GM23338 (cell line): ENCODE results near the gene HPGD. TPM values are rescaled to one million over a fixed set of nuclear protein-coding genes. Genes with fewer than 3 reads are reported as not detected.

Experiments used
- EZH2phosphoT487 ChIP-seq: fragments of 200-600 bp; sonication (generic); IDR thresholded peaks from one replicate; pipeline ENCODE4 v1.8.1; 2018; ENCODE audit warnings: antibody characterized with exemption; ENCODE audit not compliant: unreplicated experiment
- JUNB ChIP-seq: IDR thresholded peaks from one replicate; pipeline ENCODE4 v1.6.1; 2016; ENCODE audit warnings: antibody characterized with exemption; ENCODE audit not compliant: unreplicated experiment
- NANOG ChIP-seq: IDR thresholded peaks from 2 replicates; pipeline ENCODE4 v1.6.1; 2016; ENCODE audit warnings: antibody characterized with exemption, borderline replicate concordance
- POLR2AphosphoS5 ChIP-seq: IDR thresholded peaks from 2 replicates; pipeline ENCODE4 v1.6.1; 2016; ENCODE audit warnings: antibody characterized with exemption, low read depth
- STAT1 ChIP-seq: IDR thresholded peaks from one replicate; pipeline ENCODE4 v1.6.1; 2016; ENCODE audit warnings: antibody characterized with exemption; ENCODE audit not compliant: unreplicated experiment
- ZNF114 ChIP-seq: fragments of 250-450 bp; sonication (Bioruptor Pico); IDR thresholded peaks from 2 replicates; pipeline ENCODE4 v1.5.0; 2020; ENCODE audit warnings: mild to moderate bottlenecking, moderate library complexity
- ZNF331 ChIP-seq: fragments of 250-450 bp; sonication (Bioruptor Pico); IDR thresholded peaks from 2 replicates; pipeline ENCODE4 v1.5.0; 2020; ENCODE audit warnings: low read depth, mild to moderate bottlenecking, moderate library complexity
- polyA plus RNA-seq: library from polyadenylated mRNA; unstranded; fragments of >200 nt; fragmentation: Nextera tagmentation; extraction: Ambion mirVana; gene quantifications from 2 replicates; pipeline ENCODE4 v1.2.1, GENCODE V29; 2016
- total RNA-seq: library from RNA; depleted of rRNA; stranded (reverse); fragments of >200 nt; shearing (Covaris generic); gene quantifications from 2 replicates; pipeline ENCODE4 v1.2.3, GENCODE V29; 2014
- TF ChIP-seq, protein P1 (sequence below): fragments of 250-450 bp; sonication (Bioruptor Pico); IDR thresholded peaks from 2 replicates; pipeline ENCODE4 v1.5.0; 2020; ENCODE audit warnings: mild to moderate bottlenecking, moderate library complexity
- TF ChIP-seq, protein P2 (sequence below): IDR thresholded peaks from 2 replicates; pipeline ENCODE4 v1.6.1; 2016; ENCODE audit warnings: antibody characterized with exemption
- TF ChIP-seq, protein P3 (sequence below), 2 experiments: fragments of 200-600 bp in 1 of 2; sonication (generic) in 1 of 2; conservative IDR thresholded peaks; 2 replicates each; pipeline versions ENCODE4 v1.5.1 to v1.6.1; 2016 to 2017; ENCODE audit warnings: antibody characterized with exemption in 2 of 2, low read depth in 2 of 2, mild to moderate bottlenecking in 2 of 2, moderate library complexity in 1 of 2

Gene HPGD
- total and polyA plus RNA-seq, 2 experiments from 2014 or later = 5.6 to 9.1 TPM

DNA sequence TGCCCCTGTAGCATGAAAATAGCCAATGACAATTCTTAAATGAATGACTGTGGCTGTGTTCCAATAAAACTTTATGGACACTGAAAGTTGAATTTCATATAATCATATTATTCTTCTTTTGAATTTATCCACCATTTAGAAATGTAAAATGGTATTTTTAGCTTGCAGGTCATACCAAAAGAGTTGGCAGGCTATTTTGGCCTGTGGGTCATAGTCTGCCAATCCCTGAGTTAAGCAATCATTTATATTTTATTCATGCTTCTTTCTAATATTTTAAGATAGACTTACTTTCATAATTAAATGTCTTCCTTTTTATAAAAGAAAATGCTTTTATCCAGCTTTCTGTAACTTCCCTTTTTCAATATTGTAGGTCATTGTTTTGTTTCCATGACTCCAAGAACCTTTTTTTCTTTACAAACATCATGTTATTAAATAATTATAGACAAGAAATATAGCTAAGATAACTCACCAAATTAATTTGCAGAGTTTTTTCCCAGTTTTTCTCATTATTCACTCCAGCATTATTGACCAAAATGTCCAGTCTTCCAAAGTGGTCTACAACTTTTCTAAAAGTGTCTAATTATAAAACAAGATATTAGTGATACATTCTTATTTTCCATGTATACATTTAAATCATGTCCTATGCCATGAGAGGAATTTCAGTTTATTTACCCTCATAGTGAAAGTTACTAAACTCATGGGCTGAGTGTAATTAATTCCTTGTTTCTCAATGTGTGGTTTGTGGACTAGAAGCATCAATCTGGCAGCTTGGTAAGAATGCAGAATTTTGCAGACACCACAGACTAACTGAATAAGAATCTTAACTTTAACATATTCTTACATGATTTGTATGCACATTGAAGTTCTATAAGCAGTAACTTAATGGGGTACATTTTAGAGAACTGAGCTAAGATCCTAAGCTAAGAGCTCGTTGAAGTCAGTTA lies 4.5 kb downstream of the HPGD start (continued):
- TF ChIP-seq, protein P1, sequence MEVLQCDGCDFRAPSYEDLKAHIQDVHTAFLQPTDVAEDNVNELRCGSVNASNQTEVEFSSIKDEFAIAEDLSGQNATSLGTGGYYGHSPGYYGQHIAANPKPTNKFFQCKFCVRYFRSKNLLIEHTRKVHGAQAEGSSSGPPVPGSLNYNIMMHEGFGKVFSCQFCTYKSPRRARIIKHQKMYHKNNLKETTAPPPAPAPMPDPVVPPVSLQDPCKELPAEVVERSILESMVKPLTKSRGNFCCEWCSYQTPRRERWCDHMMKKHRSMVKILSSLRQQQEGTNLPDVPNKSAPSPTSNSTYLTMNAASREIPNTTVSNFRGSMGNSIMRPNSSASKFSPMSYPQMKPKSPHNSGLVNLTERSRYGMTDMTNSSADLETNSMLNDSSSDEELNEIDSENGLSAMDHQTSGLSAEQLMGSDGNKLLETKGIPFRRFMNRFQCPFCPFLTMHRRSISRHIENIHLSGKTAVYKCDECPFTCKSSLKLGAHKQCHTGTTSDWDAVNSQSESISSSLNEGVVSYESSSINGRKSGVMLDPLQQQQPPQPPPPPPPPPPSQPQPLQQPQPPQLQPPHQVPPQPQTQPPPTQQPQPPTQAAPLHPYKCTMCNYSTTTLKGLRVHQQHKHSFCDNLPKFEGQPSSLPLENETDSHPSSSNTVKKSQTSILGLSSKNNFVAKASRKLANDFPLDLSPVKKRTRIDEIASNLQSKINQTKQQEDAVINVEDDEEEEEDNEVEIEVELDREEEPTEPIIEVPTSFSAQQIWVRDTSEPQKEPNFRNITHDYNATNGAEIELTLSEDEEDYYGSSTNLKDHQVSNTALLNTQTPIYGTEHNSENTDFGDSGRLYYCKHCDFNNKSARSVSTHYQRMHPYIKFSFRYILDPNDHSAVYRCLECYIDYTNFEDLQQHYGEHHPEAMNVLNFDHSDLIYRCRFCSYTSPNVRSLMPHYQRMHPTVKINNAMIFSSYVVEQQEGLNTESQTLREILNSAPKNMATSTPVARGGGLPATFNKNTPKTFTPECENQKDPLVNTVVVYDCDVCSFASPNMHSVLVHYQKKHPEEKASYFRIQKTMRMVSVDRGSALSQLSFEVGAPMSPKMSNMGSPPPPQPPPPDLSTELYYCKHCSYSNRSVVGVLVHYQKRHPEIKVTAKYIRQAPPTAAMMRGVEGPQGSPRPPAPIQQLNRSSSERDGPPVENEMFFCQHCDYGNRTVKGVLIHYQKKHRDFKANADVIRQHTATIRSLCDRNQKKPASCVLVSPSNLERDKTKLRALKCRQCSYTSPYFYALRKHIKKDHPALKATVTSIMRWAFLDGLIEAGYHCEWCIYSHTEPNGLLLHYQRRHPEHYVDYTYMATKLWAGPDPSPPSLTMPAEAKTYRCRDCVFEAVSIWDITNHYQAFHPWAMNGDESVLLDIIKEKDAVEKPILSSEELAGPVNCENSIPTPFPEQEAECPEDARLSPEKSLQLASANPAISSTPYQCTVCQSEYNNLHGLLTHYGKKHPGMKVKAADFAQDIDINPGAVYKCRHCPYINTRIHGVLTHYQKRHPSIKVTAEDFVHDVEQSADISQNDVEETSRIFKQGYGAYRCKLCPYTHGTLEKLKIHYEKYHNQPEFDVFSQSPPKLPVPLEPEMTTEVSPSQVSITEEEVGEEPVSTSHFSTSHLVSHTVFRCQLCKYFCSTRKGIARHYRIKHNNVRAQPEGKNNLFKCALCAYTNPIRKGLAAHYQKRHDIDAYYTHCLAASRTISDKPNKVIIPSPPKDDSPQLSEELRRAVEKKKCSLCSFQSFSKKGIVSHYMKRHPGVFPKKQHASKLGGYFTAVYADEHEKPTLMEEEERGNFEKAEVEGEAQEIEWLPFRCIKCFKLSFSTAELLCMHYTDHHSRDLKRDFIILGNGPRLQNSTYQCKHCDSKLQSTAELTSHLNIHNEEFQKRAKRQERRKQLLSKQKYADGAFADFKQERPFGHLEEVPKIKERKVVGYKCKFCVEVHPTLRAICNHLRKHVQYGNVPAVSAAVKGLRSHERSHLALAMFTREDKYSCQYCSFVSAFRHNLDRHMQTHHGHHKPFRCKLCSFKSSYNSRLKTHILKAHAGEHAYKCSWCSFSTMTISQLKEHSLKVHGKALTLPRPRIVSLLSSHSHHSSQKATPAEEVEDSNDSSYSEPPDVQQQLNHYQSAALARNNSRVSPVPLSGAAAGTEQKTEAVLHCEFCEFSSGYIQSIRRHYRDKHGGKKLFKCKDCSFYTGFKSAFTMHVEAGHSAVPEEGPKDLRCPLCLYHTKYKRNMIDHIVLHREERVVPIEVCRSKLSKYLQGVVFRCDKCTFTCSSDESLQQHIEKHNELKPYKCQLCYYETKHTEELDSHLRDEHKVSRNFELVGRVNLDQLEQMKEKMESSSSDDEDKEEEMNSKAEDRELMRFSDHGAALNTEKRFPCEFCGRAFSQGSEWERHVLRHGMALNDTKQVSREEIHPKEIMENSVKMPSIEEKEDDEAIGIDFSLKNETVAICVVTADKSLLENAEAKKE (CRISPR knock-in tag) = no peak
- TF ChIP-seq ZNF114 (CRISPR knock-in tag) (no peak), POLR2AphosphoS5 (no peak), NANOG (no peak), ZNF331 (CRISPR knock-in tag) (no peak), STAT1 (no peak), JUNB (no peak), EZH2phosphoT487 (no peak)
- TF ChIP-seq, protein P2, sequence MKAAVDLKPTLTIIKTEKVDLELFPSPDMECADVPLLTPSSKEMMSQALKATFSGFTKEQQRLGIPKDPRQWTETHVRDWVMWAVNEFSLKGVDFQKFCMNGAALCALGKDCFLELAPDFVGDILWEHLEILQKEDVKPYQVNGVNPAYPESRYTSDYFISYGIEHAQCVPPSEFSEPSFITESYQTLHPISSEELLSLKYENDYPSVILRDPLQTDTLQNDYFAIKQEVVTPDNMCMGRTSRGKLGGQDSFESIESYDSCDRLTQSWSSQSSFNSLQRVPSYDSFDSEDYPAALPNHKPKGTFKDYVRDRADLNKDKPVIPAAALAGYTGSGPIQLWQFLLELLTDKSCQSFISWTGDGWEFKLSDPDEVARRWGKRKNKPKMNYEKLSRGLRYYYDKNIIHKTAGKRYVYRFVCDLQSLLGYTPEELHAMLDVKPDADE = no peak
- TF ChIP-seq, protein P3, sequence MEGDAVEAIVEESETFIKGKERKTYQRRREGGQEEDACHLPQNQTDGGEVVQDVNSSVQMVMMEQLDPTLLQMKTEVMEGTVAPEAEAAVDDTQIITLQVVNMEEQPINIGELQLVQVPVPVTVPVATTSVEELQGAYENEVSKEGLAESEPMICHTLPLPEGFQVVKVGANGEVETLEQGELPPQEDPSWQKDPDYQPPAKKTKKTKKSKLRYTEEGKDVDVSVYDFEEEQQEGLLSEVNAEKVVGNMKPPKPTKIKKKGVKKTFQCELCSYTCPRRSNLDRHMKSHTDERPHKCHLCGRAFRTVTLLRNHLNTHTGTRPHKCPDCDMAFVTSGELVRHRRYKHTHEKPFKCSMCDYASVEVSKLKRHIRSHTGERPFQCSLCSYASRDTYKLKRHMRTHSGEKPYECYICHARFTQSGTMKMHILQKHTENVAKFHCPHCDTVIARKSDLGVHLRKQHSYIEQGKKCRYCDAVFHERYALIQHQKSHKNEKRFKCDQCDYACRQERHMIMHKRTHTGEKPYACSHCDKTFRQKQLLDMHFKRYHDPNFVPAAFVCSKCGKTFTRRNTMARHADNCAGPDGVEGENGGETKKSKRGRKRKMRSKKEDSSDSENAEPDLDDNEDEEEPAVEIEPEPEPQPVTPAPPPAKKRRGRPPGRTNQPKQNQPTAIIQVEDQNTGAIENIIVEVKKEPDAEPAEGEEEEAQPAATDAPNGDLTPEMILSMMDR (conservative IDR thresholded peaks at IDR 0.05; ENCODE audit: low read depth in 2 of 2) = no peak
